Activated T-cell treated with anti-CD3 and anti-CD28 coated beads, Interleukin-2, amount 50 U/mL, for 48 hours (primary cell): Measurements from ENCODE around the gene LCE3E.
"Not testable (repeated sequence)": the region's sequence is repeated elsewhere in the genome, so short reads cannot be mapped to it uniquely, and the experiment has no call there.

ENCODE experiments used
- DNase-seq, 2 experiments: peaks; one replicate each; pipeline ENCODE4 v3.0.0-alpha.2; 2020

LCE3E gene, protein sequence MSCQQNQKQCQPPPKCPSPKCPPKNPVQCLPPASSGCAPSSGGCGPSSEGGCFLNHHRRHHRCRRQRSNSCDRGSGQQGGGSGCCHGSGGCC

DNA sequence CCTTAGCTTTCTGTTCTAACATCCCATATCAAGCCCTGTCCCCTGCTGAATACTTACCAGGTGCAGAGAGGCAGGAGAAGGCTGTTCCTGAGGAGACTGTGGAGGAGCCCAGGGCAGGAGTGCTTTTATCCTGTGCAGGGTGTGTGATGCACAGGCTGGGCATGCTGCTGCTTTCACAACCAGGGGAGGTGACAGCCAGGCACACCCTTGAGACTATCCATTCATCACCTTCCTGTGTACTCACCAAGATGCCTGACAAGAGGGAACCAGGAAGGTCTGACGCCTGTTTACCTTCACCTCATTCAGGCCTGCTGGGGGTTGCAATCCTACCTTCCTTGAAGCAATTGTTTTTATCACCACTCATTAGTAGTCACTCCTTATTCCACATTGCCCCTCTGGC, at the start of gene LCE3E:
Gene LCE3E (minus strand): TSS at position 100 of the 400 bp plus-strand sequence. CDS start 572 bp downstream, outside the sequence.
- no peak for DNase-seq

DNA sequence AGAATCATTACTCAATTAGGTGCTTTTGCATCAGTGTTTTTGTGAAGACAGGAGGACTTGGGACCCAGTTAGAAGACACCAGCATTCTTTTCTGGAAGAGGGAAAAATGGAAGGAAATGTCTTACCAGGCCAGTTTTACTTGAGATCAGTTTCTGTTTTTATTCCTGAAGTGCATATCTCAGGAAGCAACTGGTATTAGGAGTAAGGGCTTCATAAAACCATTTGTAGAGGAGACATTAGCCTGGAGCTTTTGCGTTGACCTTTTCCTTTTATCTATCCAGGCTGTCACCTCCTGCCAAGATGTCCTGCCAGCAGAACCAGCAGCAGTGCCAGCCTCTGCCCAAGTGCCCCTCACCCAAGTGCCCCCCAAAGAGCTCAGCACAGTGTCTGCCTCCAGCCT, 46.9 kb upstream of the LCE3E start, which contains the start of gene LCE3B:
Gene LCE3B (plus strand): TSS at position 301 of the 400 bp plus-strand sequence. CDS start 0 bp downstream, at position 301.
- DNase-seq, result no peak

DNA sequence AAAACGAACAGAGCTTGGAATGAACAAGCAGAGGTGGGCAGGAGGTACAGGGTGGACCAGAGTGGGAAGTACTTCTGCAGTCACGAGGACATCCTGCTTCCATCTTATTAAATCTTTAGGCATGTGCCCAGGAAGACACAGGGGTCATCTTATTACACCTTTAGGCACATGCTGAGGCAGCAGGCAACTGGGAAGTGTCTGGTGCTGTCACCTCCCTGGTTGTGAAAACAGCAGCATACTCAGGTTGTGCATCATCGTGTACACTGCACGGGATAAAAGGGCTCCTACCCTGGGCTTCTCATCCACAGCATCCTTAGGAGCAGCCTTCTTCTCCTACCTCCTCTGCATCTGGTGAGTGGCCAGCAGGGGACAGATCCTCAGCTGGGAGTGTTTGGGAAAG, 33.4 kb upstream of the LCE3E start, which contains the start of gene LCE3C:
Gene LCE3C (plus strand): TSS at position 301 of the 400 bp plus-strand sequence. CDS start 498 bp downstream, outside the sequence.
- DNase-seq, result no peak

DNA sequence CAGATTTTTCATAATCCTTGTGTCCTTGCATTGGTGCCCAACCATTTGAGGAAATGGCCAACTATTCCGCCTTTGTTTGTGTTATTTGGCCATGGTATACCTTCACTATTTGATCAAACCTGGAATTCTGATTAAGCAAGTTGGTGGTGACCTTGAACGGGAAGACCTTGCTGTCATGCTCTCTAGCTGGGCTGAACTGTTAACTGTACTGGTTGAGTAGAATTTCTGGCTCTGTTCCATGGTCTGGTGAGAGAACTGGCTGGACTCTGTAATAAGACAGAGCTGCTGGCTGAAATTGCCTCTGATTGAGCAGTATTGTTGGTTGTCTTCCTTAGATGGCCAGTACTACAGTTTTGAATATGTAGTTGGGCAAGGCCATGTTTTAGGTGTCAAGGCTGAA, 30.4 kb upstream of the LCE3E start:
- DNase-seq, result no peak

DNA sequence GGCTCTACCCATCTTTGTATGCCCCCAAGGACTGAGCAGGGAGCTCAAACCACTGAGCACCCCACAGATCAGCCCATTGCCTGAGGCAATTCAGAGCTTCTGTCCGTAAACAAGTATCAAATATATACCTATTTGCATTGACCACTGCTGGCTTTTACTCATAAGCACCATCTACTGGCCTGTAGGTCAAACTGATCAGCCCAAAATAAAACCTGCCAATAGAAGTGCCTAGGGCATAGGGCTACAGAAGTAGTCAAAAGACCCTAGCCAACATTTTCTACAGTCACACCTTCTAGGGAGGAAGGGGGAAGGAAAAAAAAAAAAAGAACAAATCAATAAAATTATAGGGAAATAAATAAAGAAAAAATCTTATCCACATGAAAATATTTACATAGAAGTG, 19.0 kb upstream of the LCE3E start:
- no peak for DNase-seq

DNA sequence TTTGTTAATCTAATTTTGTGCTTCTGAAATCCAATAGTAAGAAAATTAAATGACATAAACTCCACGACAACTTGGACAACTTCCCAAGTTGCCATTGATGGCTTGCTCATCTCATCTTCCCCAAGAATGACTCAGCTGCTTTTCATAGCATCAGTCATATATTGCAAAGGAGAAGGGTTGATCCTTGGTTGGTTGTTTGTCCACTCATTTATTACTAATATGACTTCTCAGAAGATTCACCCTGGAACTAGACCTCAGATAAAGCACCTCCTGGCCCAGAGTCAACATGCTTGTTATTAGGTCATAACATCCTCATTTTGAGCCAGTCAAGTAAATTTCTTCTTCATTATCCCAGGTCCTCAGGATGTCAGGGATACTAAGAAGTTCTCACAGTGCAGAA, 16.1 kb upstream of the LCE3E start:
- no peak for DNase-seq

DNA sequence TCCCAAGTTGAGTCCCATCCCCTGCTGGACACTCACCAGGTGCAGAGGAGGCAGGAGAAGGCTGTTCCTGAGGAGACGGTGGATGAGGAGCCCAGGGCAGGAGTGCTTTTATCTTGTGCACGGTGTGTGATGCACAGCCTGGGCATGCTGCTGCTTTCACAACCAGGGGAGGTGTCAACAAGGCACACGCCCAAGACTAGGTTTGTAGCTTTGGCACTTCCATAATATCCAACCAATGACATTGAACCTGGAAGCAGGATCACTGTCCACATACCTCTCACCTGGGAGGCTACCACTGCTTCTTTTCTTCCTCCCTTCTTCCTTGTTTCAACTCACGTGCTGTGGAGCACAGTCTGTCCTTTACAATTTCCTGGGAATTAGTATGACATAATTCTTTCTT, 13.9 kb upstream of the LCE3E start, which contains the start of gene LCE3D:
Gene LCE3D (minus strand): TSS at position 84 of the 400 bp plus-strand sequence. CDS start 580 bp downstream, outside the sequence.
- no peak for DNase-seq

DNA sequence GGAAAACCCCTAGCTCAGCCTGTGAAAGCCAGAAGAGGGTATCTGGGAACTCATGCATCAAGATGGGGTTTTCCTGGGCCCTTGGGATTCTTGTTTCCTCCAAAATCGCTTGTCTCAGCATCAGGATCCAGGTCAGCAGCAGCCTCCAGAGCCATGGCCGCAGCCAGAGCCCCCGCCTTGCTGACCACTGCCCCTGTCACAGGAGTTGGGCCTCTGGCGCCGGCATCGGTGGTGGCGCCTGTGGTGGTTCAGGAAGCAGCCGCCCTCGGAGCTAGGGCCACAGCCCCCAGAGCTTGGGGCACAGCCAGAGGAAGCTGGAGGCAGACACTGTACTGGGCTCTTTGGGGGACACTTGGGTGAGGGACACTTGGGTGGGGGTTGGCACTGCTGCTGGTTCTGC, 12.9 kb upstream of the LCE3E start:
- DNase-seq, result not testable (repeated sequence)

DNA sequence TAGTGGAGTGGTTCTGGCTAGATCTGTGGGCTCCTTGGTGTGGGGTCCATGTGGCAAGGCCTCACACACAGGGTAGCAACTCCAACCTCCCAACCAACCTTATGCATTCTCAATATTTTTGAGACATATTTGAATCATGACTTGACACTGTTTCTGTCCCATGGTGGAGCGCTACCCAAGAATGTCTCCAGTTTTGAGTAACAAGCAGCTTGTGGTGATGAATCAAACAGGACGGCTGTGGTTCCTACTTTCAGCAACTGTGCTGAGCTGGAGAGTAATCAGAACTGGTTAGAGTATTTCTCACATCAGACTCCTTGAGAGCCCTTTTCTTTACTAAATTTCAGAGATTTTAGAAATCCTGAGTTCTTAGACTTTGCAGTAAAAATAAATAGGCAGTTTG, 10.6 kb upstream of the LCE3E start:
- DNase-seq, result peak in 1 of 2 experiments; percentile 34

DNA sequence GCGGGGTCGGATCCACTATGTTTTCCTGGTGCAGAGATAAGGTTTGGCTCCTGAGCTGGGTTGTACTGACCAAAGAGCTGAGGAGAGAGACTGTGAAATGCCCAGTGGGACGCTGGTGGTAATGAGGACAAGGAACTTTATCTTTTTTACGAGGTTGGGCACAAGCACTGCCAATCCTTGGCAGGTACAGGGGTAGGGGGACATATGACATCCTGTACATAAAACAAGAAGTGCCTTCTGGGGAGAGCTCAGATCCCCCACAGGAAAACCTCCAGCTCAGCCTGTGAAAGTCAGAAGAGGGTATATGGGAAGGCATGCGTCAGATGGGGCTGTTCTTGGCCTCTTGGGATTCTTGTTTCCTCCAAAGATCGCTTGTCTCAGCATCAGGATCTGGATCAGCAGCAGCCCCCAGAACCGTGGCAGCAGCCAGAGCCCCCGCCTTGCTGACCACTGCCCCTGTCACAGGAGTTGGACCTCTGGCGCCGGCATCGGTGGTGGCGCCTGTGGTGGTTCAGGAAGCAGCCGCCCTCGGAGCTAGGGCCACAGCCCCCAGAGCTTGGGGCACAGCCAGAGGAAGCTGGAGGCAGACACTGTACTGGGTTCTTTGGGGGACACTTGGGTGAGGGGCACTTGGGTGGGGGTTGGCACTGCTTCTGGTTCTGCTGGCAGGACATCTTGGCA, 905 bp downstream of the LCE3E start:
- no peak for DNase-seq

DNA sequence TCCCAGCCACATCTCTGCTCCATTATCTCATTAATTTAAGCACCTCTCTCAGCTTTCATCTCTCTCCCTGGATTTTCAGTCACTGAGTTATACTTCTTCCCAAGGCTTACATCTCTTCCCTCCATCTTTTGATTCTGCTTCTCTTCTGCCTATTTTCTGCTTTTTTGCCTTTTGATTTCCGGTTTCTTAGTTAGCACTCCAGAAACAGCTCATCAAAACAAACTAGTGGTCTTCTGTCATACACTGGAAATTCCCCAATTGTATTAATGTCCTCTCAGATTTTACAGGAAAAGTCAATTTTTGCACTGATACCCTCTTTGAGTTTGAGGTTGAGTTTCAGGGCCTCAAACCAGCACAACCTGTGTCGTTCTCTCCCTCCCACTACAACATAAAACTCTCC, 1.5 kb downstream of the LCE3E start:
- DNase-seq, result no peak

DNA sequence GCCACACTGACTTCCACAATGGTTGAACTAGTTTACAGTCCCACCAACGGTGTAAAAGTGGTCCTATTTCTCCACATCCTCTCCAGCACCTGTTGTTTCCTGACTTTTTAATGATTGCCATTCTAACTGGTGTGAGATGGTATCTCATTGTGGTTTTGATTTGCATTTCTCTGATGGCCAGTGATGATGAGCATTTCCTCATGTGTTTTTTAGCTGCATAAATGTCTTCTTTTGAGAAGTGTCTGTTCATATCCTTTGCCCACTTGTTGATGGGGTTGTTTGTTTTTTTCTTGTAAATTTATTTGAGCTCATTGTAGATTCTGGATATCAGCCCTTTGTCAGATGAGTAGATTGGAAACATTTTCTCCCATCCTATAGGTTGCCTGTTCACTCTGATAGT, 18.2 kb downstream of the LCE3E start:
- DNase-seq, result not testable (repeated sequence)

DNA sequence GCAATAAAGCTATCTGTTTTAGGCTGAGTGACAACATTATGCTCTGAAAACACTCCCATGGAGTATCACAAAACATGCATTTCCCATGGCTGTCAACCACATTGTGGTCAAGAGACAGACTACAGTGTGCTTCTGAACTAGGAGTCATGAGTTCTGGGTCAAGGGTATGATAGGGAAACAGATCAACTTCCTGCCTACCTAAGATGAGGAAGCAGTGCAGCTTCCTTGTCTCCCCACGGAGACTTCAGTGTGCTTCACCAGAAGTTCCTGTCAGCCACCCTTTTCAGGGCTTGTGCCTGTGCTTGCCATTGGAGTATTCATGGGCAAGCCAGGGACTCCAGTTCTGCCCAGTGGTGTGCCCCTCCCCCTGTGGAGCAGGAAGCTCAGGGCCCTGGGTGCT, 19.9 kb downstream of the LCE3E start:
- DNase-seq, result no peak

DNA sequence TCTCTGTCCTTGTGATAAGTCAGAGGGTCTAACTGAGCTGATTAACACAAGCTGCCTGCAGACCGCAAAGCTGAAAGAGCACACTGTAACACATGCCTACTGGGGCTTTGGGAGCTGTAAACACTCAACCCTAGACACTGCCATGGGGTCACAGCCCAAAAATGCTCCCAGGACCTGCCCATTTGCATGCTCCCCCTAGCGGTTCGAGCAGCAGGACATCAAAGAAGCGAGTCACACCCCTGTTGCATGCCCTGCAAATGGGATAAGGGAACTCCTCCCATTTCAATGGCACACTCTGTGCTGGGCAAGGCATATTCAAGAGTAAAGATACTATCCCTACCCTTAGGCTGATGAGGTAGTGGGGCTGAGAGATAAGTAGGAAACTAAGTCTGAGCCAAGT, 22.8 kb downstream of the LCE3E start:
- peak; percentile 19 to 26 for DNase-seq

DNA sequence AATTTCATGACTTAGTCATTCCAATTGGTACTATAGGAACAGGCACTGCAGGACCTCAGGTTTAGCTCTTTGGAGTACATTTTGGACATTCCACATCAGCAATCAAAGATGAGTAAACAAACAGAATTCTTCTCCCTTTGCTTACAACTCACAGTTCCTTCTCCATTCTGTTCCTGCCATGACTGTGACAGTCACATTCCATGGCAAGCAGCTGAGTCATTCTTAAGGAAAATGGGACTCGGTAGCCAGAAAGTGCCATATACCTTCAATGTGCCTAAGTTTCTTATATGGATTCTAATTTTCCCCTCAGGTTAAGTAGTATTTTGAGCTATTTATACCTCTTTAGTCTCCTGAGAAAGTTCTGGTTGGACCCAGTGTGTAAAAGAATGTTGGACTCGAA, 26.7 kb downstream of the LCE3E start:
- DNase-seq, result no peak

DNA sequence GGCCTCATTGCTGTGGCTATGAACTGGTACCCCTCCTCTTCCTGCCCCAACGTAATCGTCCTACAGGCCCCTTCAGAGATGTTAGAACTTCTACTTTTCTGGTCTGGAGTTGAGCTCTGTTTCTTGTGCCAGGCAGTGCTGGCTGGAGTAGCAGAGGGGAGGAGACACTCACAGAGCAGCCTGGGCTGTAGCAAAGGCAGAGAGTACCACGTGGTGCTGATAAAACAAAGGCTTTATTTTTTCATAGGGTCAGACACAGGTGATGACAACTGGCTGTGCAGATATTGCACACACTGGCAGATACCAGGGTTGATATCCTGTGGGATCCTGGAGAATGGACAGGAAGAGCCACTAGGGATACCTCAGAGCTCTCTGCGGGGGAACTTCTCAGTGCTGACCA, 29.1 kb downstream of the LCE3E start:
- DNase-seq, result no peak

DNA sequence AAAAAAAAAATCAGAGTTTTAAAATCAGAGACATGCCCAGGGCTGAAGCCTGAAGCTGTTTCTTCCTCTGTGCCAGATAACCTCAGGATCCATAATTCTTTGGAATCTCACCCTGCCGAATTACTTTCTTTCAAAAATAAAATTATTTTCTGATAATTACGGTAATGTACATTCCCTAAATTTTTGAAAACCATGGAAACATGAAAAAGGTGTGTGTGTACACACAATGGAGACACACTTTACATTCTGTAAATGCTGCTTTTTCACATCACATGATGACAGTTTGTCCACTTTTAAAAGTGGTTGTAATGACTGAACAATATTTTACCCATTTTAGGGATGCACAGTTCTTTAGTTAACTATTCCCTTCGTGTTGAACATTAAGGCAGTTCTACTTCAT, 30.8 kb downstream of the LCE3E start:
- no peak for DNase-seq

DNA sequence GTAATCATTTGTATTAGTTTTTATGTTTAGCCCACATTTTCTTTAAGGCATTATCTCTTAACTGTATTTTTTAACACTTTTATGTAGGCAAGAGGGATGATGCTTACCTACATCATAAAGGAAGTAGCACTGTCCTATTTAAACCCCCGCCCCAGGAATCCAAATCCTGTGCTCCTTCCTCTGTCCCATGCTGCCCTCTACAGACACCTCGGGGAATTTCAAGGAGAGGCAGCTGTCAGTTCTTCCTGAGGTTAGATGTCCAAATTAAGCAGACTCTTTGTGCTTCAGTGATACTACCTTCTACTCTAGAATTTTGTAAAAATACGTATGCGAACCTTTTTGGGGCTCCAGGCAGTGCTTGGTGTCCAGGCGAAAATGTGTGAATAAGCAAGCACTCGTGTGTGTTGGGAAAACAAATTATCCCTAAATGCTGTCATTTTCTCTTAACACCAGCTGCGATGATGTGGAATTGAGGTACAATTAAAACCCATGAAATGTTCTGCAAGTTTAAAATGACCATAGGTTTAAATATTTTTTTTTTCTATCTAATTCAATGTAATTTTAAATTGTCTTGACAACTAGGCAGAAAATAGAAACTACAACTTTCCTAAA, 33.1 kb downstream of the LCE3E start:
- DNase-seq, result peak; percentile 61 to 65

DNA sequence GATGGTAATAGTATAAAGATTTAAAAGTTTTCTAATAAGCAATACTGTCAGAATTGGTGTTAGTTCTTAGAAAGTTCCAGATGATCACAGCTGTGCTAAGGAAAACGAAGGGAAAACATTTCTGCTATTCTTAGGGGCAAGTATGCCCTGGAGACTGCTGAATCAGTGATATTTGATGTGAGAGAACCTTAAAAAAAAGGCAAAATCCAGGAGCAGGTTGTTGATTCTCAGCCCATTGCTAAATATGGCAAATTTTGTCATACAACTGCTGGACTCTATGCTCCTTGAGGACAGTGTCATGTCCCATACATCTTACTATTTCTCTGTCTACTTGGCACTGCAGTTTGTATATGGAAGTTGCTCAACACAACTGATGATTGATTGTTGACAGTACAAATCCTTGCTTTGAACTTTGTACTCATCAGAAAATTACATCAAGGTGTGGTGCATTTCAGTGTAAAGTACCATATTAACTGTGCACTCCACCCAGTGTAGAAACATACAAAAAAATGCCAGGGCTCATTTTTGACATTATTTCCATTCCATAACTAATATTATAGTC, 41.4 kb downstream of the LCE3E start:
- DNase-seq, result no peak

DNA sequence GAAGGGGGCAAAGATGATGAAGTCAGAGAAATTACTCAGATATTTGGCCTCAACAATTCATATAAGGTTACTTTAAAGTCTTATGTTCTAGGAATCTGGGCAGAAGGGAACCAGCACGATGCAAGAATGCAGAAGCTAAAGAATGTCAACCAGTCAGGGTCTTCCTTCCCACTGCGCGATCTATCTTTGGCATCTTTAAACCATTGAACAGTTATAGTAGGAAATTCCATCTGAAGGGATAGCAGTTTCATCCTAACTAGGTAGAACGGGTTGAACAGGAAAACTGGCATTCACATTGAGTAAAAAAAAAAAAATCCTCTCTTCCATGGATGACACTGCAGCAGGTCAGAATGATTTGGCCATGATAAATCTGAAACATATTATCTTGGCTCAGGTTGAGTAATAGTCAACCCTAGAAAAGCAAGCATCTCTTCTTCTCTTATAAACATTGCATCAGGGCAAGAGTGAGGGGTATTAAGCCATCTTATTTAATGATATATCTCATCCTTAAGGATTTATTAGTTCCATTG, 46.0 kb downstream of the LCE3E start:
- DNase-seq, result no peak

DNA sequence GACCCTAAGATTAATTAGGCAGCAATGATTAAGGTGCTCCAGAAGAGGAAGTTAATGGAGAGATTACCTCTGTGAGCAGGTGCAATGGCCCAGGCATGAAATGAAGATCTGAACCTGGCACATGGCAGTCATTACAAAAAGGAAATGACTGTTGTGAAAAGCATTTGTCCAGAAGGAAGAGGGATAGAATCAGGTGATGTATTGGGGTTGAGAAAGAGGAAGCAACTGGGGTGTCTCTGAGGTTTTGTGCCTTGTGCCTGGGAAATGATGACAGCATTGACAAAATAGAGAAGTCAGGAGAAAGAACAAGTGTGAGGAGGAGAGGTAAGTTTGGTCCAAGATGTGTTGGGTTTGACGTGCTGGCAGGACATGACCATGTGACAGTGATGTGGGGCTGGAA, 46.7 kb downstream of the LCE3E start:
- DNase-seq, result no peak

DNA sequence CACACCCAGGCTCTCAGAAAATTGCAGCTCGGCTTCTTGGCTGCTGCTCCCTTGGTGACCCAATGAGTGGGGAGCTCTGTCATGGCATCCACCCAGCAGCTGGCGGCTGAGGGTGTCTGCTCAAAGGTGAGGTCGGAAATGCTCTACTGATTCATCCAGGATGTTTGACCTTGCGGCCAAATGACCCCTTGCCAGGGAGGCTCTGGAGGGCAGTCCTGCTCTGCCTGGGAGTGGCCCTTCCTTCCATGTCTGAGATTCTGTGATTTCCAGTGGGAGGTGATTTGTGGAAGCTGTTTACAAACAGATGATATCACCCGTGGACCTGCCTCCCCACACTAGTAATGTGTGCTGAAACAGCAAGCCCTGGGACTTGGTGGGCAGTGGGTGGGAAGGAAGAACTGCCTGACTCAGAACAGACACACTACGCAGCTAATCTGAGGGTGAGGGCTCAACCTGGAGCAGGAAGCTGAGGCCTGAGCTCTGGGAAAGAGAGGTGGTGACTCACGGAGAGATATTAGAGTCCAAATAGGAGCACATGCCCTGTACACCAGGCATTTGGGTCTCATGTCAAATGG, 49.3 kb downstream of the LCE3E start:
- DNase-seq, result no peak

DNA sequence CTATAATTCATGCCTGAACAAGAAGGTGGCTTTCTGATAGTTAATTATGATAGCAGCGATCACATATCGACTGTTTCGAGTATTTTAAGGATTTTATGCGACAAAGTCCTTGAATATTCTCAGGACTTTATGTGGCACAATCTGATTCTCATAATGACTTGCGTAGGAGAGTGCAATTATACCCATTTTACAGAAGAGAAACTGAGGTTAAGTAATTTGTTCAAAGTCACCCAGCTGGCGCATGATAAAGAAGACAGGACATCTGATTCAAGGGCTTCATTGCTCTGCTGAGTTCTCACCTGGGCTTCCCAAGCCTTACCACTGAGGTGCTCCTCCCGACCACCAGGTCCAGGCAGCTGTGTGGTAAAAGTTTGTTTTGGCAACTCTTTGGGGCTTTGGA, 50.5 kb downstream of the LCE3E start:
- DNase-seq, result no peak
